GM12872 (cell line): Measurements from ENCODE around the gene CCDC63.

Source experiments
- CTCF ChIP-seq: IDR thresholded peaks from 3 replicates; pipeline ENCODE4 v1.5.1; 2011; ENCODE audit warnings: low read depth, mild to moderate bottlenecking, low read length, moderate library complexity; ENCODE audit not compliant: insufficient read depth

The CCDC63 gene

GRCh38 chr12:110869026-110869425, 22.2 kb downstream of the CCDC63 start:
- TF ChIP-seq CTCF = no peak

GRCh38 chr12:110869803-110870202, 23.0 kb downstream of the CCDC63 start:
- no peak for TF ChIP-seq CTCF

- no peak for TF ChIP-seq CTCF
Observed at GRCh38 chr12:110872100-110872499, 25.3 kb downstream of the CCDC63 start.

- TF ChIP-seq CTCF = no peak
Observed at GRCh38 chr12:110874351-110874750, 27.6 kb downstream of the CCDC63 start.

GRCh38 chr12:110874781-110875180, 28.0 kb downstream of the CCDC63 start:
- no peak for TF ChIP-seq CTCF

- TF ChIP-seq CTCF = no peak
Observed at GRCh38 chr12:110880651-110881050, 33.9 kb downstream of the CCDC63 start.

GRCh38 chr12:110883251-110883650, 36.5 kb downstream of the CCDC63 start:
- TF ChIP-seq CTCF = no peak
